SK-N-SH (cell line): ENCODE measurements around the gene LAMTOR4. TPM values are rescaled to one million over a fixed set of nuclear protein-coding genes. Genes with fewer than 3 reads are reported as not detected.

ENCODE experiments used
- CTCF ChIA-PET: fragments of 300-600, 350-600 bp; formaldehyde crosslinking; extraction: SDS; loops from one replicate; lab custom pipeline; 2021; lab: Yijun Ruan, JAX
- POLR2A ChIA-PET: fragments of 350-600 bp; sonication (Branson Sonifier 250); formaldehyde crosslinking; extraction: SDS; loops from one replicate; lab custom pipeline; 2020; ENCODE audit warnings: antibody characterized with exemption, inconsistent platforms; lab: Yijun Ruan, JAX
- DNase-seq: peaks from one replicate; pipeline ENCODE4 v3.0.0; 2012
- H2AFZ ChIP-seq: fragments of 200-600 bp; sonication (generic); 2 replicates; pipeline ENCODE4 v1.8.1; 2016; ENCODE audit warnings: antibody characterized with exemption, mild to moderate bottlenecking, low read depth
- H3F3A ChIP-seq: fragments of 200-600 bp; sonication (generic); replicated peaks from 2 replicates; pipeline ENCODE3; 2016; ENCODE audit warnings: antibody characterized with exemption, mild to moderate bottlenecking; ENCODE audit not compliant: insufficient read depth
- H3K27ac ChIP-seq, 2 experiments: fragments of 200-500 bp in 1 of 2; fragments of 200-600 bp in 1 of 2; sonication (Bioruptor generic) in 1 of 2; sonication (generic), shearing (Covaris generic) in 1 of 2; 2 replicates each; pipeline versions ENCODE4 v1.5.1 to v1.6.1; 2014 to 2016; ENCODE audit warnings: low read depth in 2 of 2, inconsistent platforms in 1 of 2, low read length in 1 of 2, mild to moderate bottlenecking in 1 of 2, mixed read lengths in 1 of 2
- H3K27me3 ChIP-seq: fragments of 200-600 bp; sonication (generic), shearing (Covaris generic); 2 replicates; pipeline ENCODE4 v1.6.1; 2016; ENCODE audit warnings: mixed run types; ENCODE audit not compliant: insufficient read depth
- H3K36me3 ChIP-seq, 2 experiments: fragments of 200-500 bp in 1 of 2; fragments of 200-600 bp in 1 of 2; sonication (Bioruptor generic) in 1 of 2; sonication (generic) in 1 of 2; replicated peaks in 1 of 2; 2 replicates each; pipeline versions ENCODE3 to v1.5.1; 2014 to 2016; ENCODE audit warnings: low read length in 1 of 2, mild to moderate bottlenecking in 1 of 2; ENCODE audit not compliant: insufficient read depth in 2 of 2, control insufficient read depth in 1 of 2
- H3K4me1 ChIP-seq, 2 experiments: fragments of 200-500 bp in 1 of 2; fragments of 200-600 bp in 1 of 2; sonication (Bioruptor generic) in 1 of 2; sonication (generic), shearing (Covaris generic) in 1 of 2; 2 replicates each; pipeline versions ENCODE4 v1.5.1 to v1.6.1; 2014 to 2016; ENCODE audit warnings: low read depth in 1 of 2, low read length in 1 of 2, mixed run types in 1 of 2; ENCODE audit not compliant: insufficient read depth in 2 of 2, control insufficient read depth in 1 of 2
- H3K4me2 ChIP-seq: fragments of 200-600 bp; sonication (generic), shearing (Covaris generic); 2 replicates; pipeline ENCODE4 v1.6.1; 2017; ENCODE audit warnings: mixed run types
- H3K4me3 ChIP-seq, 2 experiments: fragments of 200-500 bp in 1 of 2; fragments of 200-600 bp in 1 of 2; sonication (Bioruptor generic) in 1 of 2; sonication (generic), shearing (Covaris generic) in 1 of 2; 2 replicates each; pipeline versions ENCODE4 v1.5.1 to v1.8.1; 2014 to 2016; ENCODE audit warnings: low read depth in 2 of 2, inconsistent platforms in 1 of 2, low read length in 1 of 2, mild to moderate bottlenecking in 1 of 2, mixed read lengths in 1 of 2, moderate library complexity in 1 of 2
- H3K79me2 ChIP-seq: fragments of 200-600 bp; sonication (generic); 2 replicates; pipeline ENCODE4 v1.8.1; 2017; ENCODE audit warnings: mild to moderate bottlenecking; ENCODE audit not compliant: insufficient read depth
- H3K9ac ChIP-seq: fragments of 200-600 bp; sonication (generic); 2 replicates; pipeline ENCODE4 v1.6.1; 2017; ENCODE audit warnings: mixed run types
- H3K9me2 ChIP-seq: fragments of 200-600 bp; sonication (generic); 2 replicates; pipeline ENCODE4 v1.6.1; 2017; ENCODE audit warnings: mixed run types
- H3K9me3 ChIP-seq: fragments of 200-600 bp; sonication (generic); 2 replicates; pipeline ENCODE4 v1.6.1; 2017; ENCODE audit warnings: mixed run types, mild to moderate bottlenecking, moderate library complexity
- H4K20me1 ChIP-seq: fragments of 200-600 bp; sonication (generic); 2 replicates; pipeline ENCODE4 v1.6.1; 2017; ENCODE audit warnings: mild to moderate bottlenecking, mixed run types; ENCODE audit not compliant: insufficient read depth
- EP300 ChIP-seq, 2 experiments: IDR thresholded peaks; 2 replicates each; pipeline versions ENCODE4 v1.4.0 to v1.6.1; 2012; ENCODE audit warnings: borderline replicate concordance in 1 of 2, low read depth in 1 of 2, low read length in 1 of 2
- EZH2phosphoT487 ChIP-seq: fragments of 200-600 bp; sonication (generic); IDR thresholded peaks from 2 replicates; pipeline ENCODE4 v1.6.1; 2017; ENCODE audit warnings: low read depth, mixed run types, mild to moderate bottlenecking, antibody characterized with exemption, moderate library complexity, borderline replicate concordance
- GABPA ChIP-seq: IDR thresholded peaks from 2 replicates; pipeline ENCODE4 v1.4.0; 2012; ENCODE audit warnings: low read depth, mild to moderate bottlenecking
- GATA2 ChIP-seq: sonication (generic); formaldehyde crosslinking; IDR thresholded peaks from 2 replicates; pipeline ENCODE4 v1.5.0; 2020; ENCODE audit warnings: mild to moderate bottlenecking, missing genetic modification reagents
- IRF3 ChIP-seq: fragments of 150-350 bp; IDR thresholded peaks from 2 replicates; pipeline ENCODE4 v1.6.1; 2016; ENCODE audit warnings: mild to moderate bottlenecking, low read depth, low read length
- MEF2A ChIP-seq: IDR thresholded peaks from 2 replicates; pipeline ENCODE4 v1.4.0; 2012; ENCODE audit warnings: low read depth, borderline replicate concordance
- MXI1 ChIP-seq: IDR thresholded peaks from 2 replicates; pipeline ENCODE4 v1.6.1; 2012; ENCODE audit warnings: mild to moderate bottlenecking, low read depth, low read length, improper control_type of control experiment
- NRF1 ChIP-seq: IDR thresholded peaks from 2 replicates; pipeline ENCODE4 v1.6.1; 2012; ENCODE audit warnings: low read depth, mild to moderate bottlenecking, low read length
- REST ChIP-seq: IDR thresholded peaks from 2 replicates; pipeline ENCODE4 v1.6.1; 2012; ENCODE audit warnings: mild to moderate bottlenecking, low read depth, low read length, moderate library complexity
- RFX5 ChIP-seq: IDR thresholded peaks from 2 replicates; pipeline ENCODE4 v1.6.1; 2012; ENCODE audit warnings: mild to moderate bottlenecking, improper control_type of control experiment, low read length
- SIN3A ChIP-seq: IDR thresholded peaks from 2 replicates; pipeline ENCODE4 v1.6.1; 2012; ENCODE audit warnings: low read depth, mild to moderate bottlenecking, low read length, moderate library complexity, borderline replicate concordance
- TEAD4 ChIP-seq: IDR thresholded peaks from 2 replicates; pipeline ENCODE4 v1.4.0; 2012; ENCODE audit warnings: mild to moderate bottlenecking, borderline replicate concordance; ENCODE audit not compliant: insufficient read depth
- USF2 ChIP-seq: fragments of 150-350 bp; IDR thresholded peaks from 2 replicates; pipeline ENCODE4 v1.6.1; 2017; ENCODE audit warnings: antibody characterized with exemption, low read length, low read depth, borderline replicate concordance
- YY1 ChIP-seq: IDR thresholded peaks from 2 replicates; pipeline ENCODE4 v1.4.0; 2012; ENCODE audit warnings: low read depth, mild to moderate bottlenecking
- WGBS: methylation state at CpG from one replicate; pipeline ENCODE4 v1.1.6; 2017; ENCODE audit warnings: low lambda C conversion rate; 5-methylcytosine and 5-hydroxymethylcytosine counted together
- polyA plus RNA-seq, 3 experiments: library from polyadenylated mRNA; depleted of rRNA; stranded (reverse); fragments of >200 nt; gene quantifications; 2 replicates each; pipeline ENCODE4 v1.2.3, GENCODE V29; 2012
- TF ChIP-seq, protein P1 (sequence below): IDR thresholded peaks from 2 replicates; pipeline ENCODE4 v1.4.0; 2012; ENCODE audit warnings: low read depth
- TF ChIP-seq, protein P2 (sequence below): fragments of 200-600 bp; sonication (generic); IDR thresholded peaks from 2 replicates; pipeline ENCODE4 v1.6.1; 2017; ENCODE audit warnings: antibody characterized with exemption, mild to moderate bottlenecking, moderate library complexity

LAMTOR4 gene
- polyA plus RNA-seq, 1 of the 3 experiments (the other 2 are of a cell fraction), result 630 TPM

DNA sequence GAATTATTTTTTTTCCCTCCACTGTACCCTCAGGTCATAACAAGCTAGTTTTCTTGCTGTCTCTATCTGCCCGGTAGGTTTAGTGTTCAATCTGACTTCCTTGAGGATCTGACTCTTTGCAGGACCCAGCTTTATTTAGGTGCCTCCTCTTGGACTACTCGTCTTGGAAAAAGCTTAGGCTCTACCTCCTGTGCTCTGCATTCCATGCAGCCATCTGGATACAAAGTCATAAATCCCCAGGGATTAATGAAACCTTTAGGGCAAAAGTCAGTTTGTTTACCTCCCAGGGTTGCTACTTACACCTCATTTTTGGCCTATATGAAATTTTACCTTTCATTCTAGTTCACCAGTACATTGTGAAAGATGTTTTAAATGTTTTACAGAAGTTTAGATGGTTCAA, 37.0 kb downstream of the LAMTOR4 start:
- ChIA-PET POLR2A (no interaction called here), CTCF (interaction anchor here (1.2 to 1.8 kb wide), 2 partner anchors 14 to 53 kb away, joined by 5 to 7 read pairs; no protein-coding TSS in a partner anchor)
- Histone ChIP-seq H3K4me1 (peaks cover 0 to 6% of the 10 kb centered on the region in 2 experiments; a peak in 1 of 4 replicates), H3K9ac (no peak overlapping the region), H3K4me2 (no peak overlapping the region), H3K27me3 (no peaks in the 10 kb centered on the region), H3K27ac (no peak overlapping the region), H3K9me2 (no peaks in the 10 kb centered on the region), H2AFZ (no peak overlapping the region), H3K36me3 (no peaks in the 10 kb centered on the region), H3K9me3 (no peaks in the 10 kb centered on the region), H3K79me2 (no peaks in the 10 kb centered on the region), H3F3A (no peaks in the 10 kb centered on the region), H4K20me1 (no peaks in the 10 kb centered on the region), H3K4me3 (no peak overlapping the region)
- no peak for DNase-seq
- WGBS, result 84% methylated on average over 2 of the region's 2 CpGs
- TF ChIP-seq GABPA (no peak), RFX5 (no peak), MXI1 (no peak), SIN3A (no peak), USF2 (no peak), EZH2phosphoT487 (no peak), EP300 (IDR thresholded peaks at IDR 0.05; ENCODE audit: borderline replicate concordance in 1 of 2, low read depth in 1 of 2, low read length in 1 of 2) (no peak), IRF3 (no peak), GATA2 (CRISPR knock-in tag) (no peak), YY1 (no peak), TEAD4 (no peak), MEF2A (no peak), NRF1 (no peak), REST (no peak)
- TF ChIP-seq, protein P1, sequence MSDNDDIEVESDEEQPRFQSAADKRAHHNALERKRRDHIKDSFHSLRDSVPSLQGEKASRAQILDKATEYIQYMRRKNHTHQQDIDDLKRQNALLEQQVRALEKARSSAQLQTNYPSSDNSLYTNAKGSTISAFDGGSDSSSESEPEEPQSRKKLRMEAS, result no peak
- TF ChIP-seq, protein P2, sequence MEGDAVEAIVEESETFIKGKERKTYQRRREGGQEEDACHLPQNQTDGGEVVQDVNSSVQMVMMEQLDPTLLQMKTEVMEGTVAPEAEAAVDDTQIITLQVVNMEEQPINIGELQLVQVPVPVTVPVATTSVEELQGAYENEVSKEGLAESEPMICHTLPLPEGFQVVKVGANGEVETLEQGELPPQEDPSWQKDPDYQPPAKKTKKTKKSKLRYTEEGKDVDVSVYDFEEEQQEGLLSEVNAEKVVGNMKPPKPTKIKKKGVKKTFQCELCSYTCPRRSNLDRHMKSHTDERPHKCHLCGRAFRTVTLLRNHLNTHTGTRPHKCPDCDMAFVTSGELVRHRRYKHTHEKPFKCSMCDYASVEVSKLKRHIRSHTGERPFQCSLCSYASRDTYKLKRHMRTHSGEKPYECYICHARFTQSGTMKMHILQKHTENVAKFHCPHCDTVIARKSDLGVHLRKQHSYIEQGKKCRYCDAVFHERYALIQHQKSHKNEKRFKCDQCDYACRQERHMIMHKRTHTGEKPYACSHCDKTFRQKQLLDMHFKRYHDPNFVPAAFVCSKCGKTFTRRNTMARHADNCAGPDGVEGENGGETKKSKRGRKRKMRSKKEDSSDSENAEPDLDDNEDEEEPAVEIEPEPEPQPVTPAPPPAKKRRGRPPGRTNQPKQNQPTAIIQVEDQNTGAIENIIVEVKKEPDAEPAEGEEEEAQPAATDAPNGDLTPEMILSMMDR, result no peak
